OCI-LY3 (cell line): ENCODE data around the gene YARS2.

Source experiments
- EZH2phosphoT487 ChIP-seq: fragments of 200-600 bp; shearing (Covaris generic); IDR thresholded peaks from 2 replicates; pipeline ENCODE4 v1.6.1; 2018; ENCODE audit warnings: antibody characterized with exemption, mixed run types, low read depth
- TF ChIP-seq, protein P1 (sequence below): fragments of 200-600, 300-600 bp; sonication (generic); IDR thresholded peaks from 2 replicates; pipeline ENCODE4 v1.5.1; 2014; ENCODE audit warnings: antibody characterized with exemption, low read length, low read depth

DNA sequence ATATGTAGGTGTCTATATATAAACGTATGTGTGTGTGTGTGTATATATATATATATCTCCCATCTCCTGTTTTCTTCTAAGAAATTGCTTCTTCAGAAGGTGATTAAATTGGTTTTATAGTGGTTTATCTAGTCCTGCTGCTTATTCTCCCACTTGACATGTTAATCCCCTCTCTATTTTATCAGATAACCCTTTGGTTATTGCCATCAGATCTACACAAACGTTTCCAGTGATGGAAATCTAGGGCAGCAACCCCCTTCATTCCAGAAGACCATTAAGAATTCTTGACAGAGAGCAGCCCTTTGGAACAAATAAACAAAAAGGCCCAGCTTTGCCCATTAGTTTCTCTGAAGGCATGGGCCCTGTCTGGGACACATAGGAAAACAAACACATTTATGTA is 34.2 kb upstream of the YARS2 start:
- TF ChIP-seq, protein P1, sequence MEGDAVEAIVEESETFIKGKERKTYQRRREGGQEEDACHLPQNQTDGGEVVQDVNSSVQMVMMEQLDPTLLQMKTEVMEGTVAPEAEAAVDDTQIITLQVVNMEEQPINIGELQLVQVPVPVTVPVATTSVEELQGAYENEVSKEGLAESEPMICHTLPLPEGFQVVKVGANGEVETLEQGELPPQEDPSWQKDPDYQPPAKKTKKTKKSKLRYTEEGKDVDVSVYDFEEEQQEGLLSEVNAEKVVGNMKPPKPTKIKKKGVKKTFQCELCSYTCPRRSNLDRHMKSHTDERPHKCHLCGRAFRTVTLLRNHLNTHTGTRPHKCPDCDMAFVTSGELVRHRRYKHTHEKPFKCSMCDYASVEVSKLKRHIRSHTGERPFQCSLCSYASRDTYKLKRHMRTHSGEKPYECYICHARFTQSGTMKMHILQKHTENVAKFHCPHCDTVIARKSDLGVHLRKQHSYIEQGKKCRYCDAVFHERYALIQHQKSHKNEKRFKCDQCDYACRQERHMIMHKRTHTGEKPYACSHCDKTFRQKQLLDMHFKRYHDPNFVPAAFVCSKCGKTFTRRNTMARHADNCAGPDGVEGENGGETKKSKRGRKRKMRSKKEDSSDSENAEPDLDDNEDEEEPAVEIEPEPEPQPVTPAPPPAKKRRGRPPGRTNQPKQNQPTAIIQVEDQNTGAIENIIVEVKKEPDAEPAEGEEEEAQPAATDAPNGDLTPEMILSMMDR: no peak
- TF ChIP-seq EZH2phosphoT487: no peak
